HCT116 (cell line): ENCODE measurements around the gene PDGFA. TPM values are rescaled to one million over a fixed set of nuclear protein-coding genes. Genes with fewer than 3 reads are reported as not detected.

ENCODE experiments used
- ATAC-seq: fragments of 200-7000 bp; cut with Tn5 transposase; 2 replicates; pipeline ENCODE4 v1.9.1; 2020; ENCODE audit warnings: mild to moderate bottlenecking, moderate library complexity
- BruUV-seq: library from RNA; stranded (reverse); fragments of 400-500 nt; replicated peaks from 2 replicates; lab custom pipeline; 2021; lab: Mats Ljungman, UMichigan
- CTCF ChIA-PET: fragments of 300-600 bp; sonication (Branson Sonifier 250); formaldehyde crosslinking; loops from one replicate; lab custom pipeline; 2021; ENCODE audit warnings: antibody characterized with exemption; lab: Charles Lee
- POLR2A ChIA-PET: fragments of 300-600, 350-600 bp; sonication (Branson Sonifier 250); formaldehyde crosslinking; loops from one replicate; lab custom pipeline; 2021; ENCODE audit warnings: antibody characterized with exemption; lab: Charles Lee
- RAD21 ChIA-PET, 2 experiments: fragments of 300-600 bp; sonication (Branson Sonifier 250); formaldehyde crosslinking; loops; one replicate each; lab custom pipeline; 2023; ENCODE audit warnings: low total read pairs in 2 of 2; ENCODE audit not compliant: uncharacterized antibody in 2 of 2, unreplicated experiment in 2 of 2, low non-redundant PET in 1 of 2; lab: Charles Lee
- DNase-seq: peaks from one replicate; pipeline ENCODE4 v3.0.0-alpha.2; 2010; ENCODE audit warnings: low read depth, low spot score
- H2AFZ ChIP-seq: fragments of 200-600 bp; shearing (Covaris generic), sonication (generic); 2 replicates; pipeline ENCODE4 v1.6.1; 2017; ENCODE audit warnings: low read depth, mixed run types, mixed read lengths, antibody characterized with exemption, low read length; ENCODE audit not compliant: poor library complexity, severe bottlenecking
- H3K27ac ChIP-seq: 2 replicates; pipeline ENCODE4 v1.5.1; 2012; ENCODE audit warnings: low read depth, low read length
- H3K27me3 ChIP-seq: fragments of 200-600 bp; sonication (generic); 2 replicates; pipeline ENCODE4 v1.6.1; 2016; ENCODE audit warnings: mixed run types, low read length, mixed read lengths; ENCODE audit not compliant: insufficient read depth
- H3K36me3 ChIP-seq, 2 experiments: fragments of 200-500 bp in 1 of 2; fragments of 200-600 bp in 1 of 2; sonication (Bioruptor generic) in 1 of 2; sonication (generic) in 1 of 2; 2 replicates each; pipeline versions ENCODE4 v1.5.1 to v1.6.1; 2014 to 2016; ENCODE audit warnings: low read length in 2 of 2, inconsistent platforms in 1 of 2, mixed read lengths in 1 of 2, mixed run types in 1 of 2; ENCODE audit not compliant: insufficient read depth in 2 of 2, control insufficient read depth in 1 of 2
- H3K4me1 ChIP-seq, 2 experiments: fragments of 200-600 bp in 1 of 2; sonication (generic) in 1 of 2; 2 replicates each; pipeline versions ENCODE4 v1.5.1 to v1.6.1; 2012 to 2017; ENCODE audit warnings: low read length in 2 of 2, inconsistent platforms in 1 of 2, mild to moderate bottlenecking in 1 of 2, mixed read lengths in 1 of 2, mixed run types in 1 of 2, moderate library complexity in 1 of 2; ENCODE audit not compliant: insufficient read depth in 2 of 2, control insufficient read depth in 1 of 2
- H3K4me2 ChIP-seq: fragments of 200-600 bp; sonication (generic); 2 replicates; pipeline ENCODE4 v1.6.1; 2017; ENCODE audit warnings: mixed run types, low read length, mixed read lengths
- H3K4me3 ChIP-seq, 2 experiments: fragments of 200-600 bp in 1 of 2; sonication (generic) in 1 of 2; replicated peaks in 1 of 2; 2 replicates each; pipeline ENCODE4 v1.5.1; 2011 to 2016; ENCODE audit warnings: low read length in 2 of 2, control low read depth in 1 of 2, low read depth in 1 of 2, mild to moderate bottlenecking in 1 of 2, mixed read lengths in 1 of 2, mixed run types in 1 of 2
- H3K79me2 ChIP-seq: fragments of 200-600 bp; sonication (generic); 2 replicates; pipeline ENCODE4 v1.6.1; 2017; ENCODE audit warnings: mild to moderate bottlenecking, mixed run types, low read length, moderate library complexity, mixed read lengths; ENCODE audit not compliant: insufficient read depth
- H3K9ac ChIP-seq: fragments of 200-600 bp; sonication (generic); 2 replicates; pipeline ENCODE4 v1.6.1; 2016; ENCODE audit warnings: low read length, mixed read lengths
- H3K9me2 ChIP-seq: fragments of 200-600 bp; sonication (generic), shearing (Covaris generic); 2 replicates; pipeline ENCODE4 v1.6.1; 2017; ENCODE audit warnings: mixed run types, mild to moderate bottlenecking, moderate library complexity; ENCODE audit not compliant: insufficient read depth
- H3K9me3 ChIP-seq, 2 experiments: fragments of 200-500 bp in 1 of 2; fragments of 200-600 bp in 1 of 2; sonication (Bioruptor generic) in 1 of 2; sonication (generic) in 1 of 2; 2 replicates each; pipeline ENCODE4 v1.6.1; 2014 to 2017; ENCODE audit warnings: low read length in 2 of 2, mixed read lengths in 2 of 2, inconsistent platforms in 1 of 2, low read depth in 1 of 2, mild to moderate bottlenecking in 1 of 2, mixed run types in 1 of 2, moderate library complexity in 1 of 2; ENCODE audit not compliant: control insufficient read depth in 1 of 2, insufficient read depth in 1 of 2
- H4K20me1 ChIP-seq: fragments of 200-600 bp; sonication (generic), shearing (Covaris generic); 2 replicates; pipeline ENCODE4 v1.6.1; 2017; ENCODE audit warnings: mixed run types, mild to moderate bottlenecking, moderate library complexity; ENCODE audit not compliant: insufficient read depth
- ATF3 ChIP-seq: IDR thresholded peaks from 2 replicates; pipeline ENCODE4 v1.6.1; 2012
- CBX3 ChIP-seq: IDR thresholded peaks from 2 replicates; pipeline ENCODE4 v1.6.1; 2012; ENCODE audit warnings: low read depth
- CEBPB ChIP-seq: IDR thresholded peaks from 2 replicates; pipeline ENCODE4 v1.6.1; 2012; ENCODE audit warnings: low read depth
- EGR1 ChIP-seq: IDR thresholded peaks from 2 replicates; pipeline ENCODE4 v1.6.1; 2012; ENCODE audit warnings: low read depth
- ELF1 ChIP-seq: IDR thresholded peaks from 2 replicates; pipeline ENCODE4 v1.6.1; 2012; ENCODE audit warnings: low read depth, borderline replicate concordance
- EZH2 ChIP-seq: fragments of 200-600 bp; sonication (generic); IDR thresholded peaks from 2 replicates; pipeline ENCODE4 v1.6.1; 2017; ENCODE audit warnings: antibody characterized with exemption, mixed run types
- EZH2phosphoT487 ChIP-seq: fragments of 200-600 bp; IDR thresholded peaks from 2 replicates; pipeline ENCODE4 v1.6.1; 2018; ENCODE audit warnings: antibody characterized with exemption, borderline replicate concordance
- JUND ChIP-seq: IDR thresholded peaks from 2 replicates; pipeline ENCODE4 v1.6.1; 2012
- POLR2A ChIP-seq: IDR thresholded peaks from 2 replicates; pipeline ENCODE4 v1.7.0; 2011; ENCODE audit warnings: borderline replicate concordance; ENCODE audit not compliant: insufficient read depth, insufficient read length; ENCODE audit errors: extremely low read depth
- POLR2AphosphoS5 ChIP-seq: IDR thresholded peaks from 2 replicates; pipeline ENCODE4 v1.6.1; 2011; ENCODE audit warnings: mild to moderate bottlenecking, low read depth, low read length, moderate library complexity
- RAD21 ChIP-seq: IDR thresholded peaks from 2 replicates; pipeline ENCODE4 v1.6.1; 2012; ENCODE audit warnings: low read depth, mild to moderate bottlenecking
- REST ChIP-seq: IDR thresholded peaks from 2 replicates; pipeline ENCODE4 v1.6.1; 2012; ENCODE audit warnings: low read depth
- SIN3A ChIP-seq: IDR thresholded peaks from 2 replicates; pipeline ENCODE4 v1.6.1; 2012; ENCODE audit warnings: low read depth
- SRF ChIP-seq: IDR thresholded peaks from 2 replicates; pipeline ENCODE4 v1.6.1; 2012; ENCODE audit warnings: low read depth
- TCF7L2 ChIP-seq: IDR thresholded peaks from 2 replicates; pipeline ENCODE4 v1.7.0; 2011; ENCODE audit warnings: borderline replicate concordance, inconsistent platforms; ENCODE audit not compliant: insufficient read depth, insufficient read length; ENCODE audit errors: extremely low read depth
- YY1 ChIP-seq: IDR thresholded peaks from 2 replicates; pipeline ENCODE4 v1.6.1; 2011; ENCODE audit warnings: low read length, low read depth, moderate library complexity, mild to moderate bottlenecking; ENCODE audit not compliant: insufficient replicate concordance; ENCODE audit errors: extremely low read depth
- ZBTB33 ChIP-seq: IDR thresholded peaks from 2 replicates; pipeline ENCODE4 v1.6.1; 2011; ENCODE audit warnings: mild to moderate bottlenecking, low read length, moderate library complexity; ENCODE audit not compliant: insufficient replicate concordance; ENCODE audit errors: extremely low read depth
- ZFX ChIP-seq: fragments of 450-650 bp; IDR thresholded peaks from 2 replicates; pipeline ENCODE4 v1.6.1; 2017
- ZNF274 ChIP-seq: fragments of 200-500 bp; sonication (Bioruptor generic); IDR thresholded peaks from 2 replicates; pipeline ENCODE4 v1.6.1; 2014; ENCODE audit warnings: mild to moderate bottlenecking, low read depth, low read length, inconsistent platforms
- intact Hi-C: fragments of 100-400 bp; cut with micrococcal nuclease; formaldehyde crosslinking; loops from 2 replicates; pipeline ENCODE4 v1.10.0; 2022
- total RNA-seq: library from RNA; stranded (reverse); gene quantifications from one replicate; pipeline ENCODE4 v1.2.1, GENCODE V29; 2021; ENCODE audit not compliant: unreplicated experiment

Gene PDGFA
- total RNA-seq, 1 experiment from 2014 or later = 44.7 TPM

- ChIA-PET POLR2A (no interaction called here), CTCF (no interaction called here), RAD21 (interaction anchor here in 1 of 2 experiments (0.5 kb wide), 1 partner anchor 222 kb away, joined by 3 read pairs; no protein-coding TSS in a partner anchor)
- Histone ChIP-seq H3K36me3 (no peaks in the 10 kb centered on the region), H3K27ac (no peak overlapping the region; the same call in 1 of the 2 replicates), H3K9me3 (no peaks in the 10 kb centered on the region), H3K9ac (peak overlapping the region; percentile 50), H2AFZ (no peak overlapping the region), H4K20me1 (no peaks in the 10 kb centered on the region), H3K9me2 (no peaks in the 10 kb centered on the region), H3K27me3 (no peaks in the 10 kb centered on the region), H3K4me3 (peak overlapping the region; percentile 42 to 62), H3K4me2 (peak overlapping the region; percentile 97), H3K79me2 (peaks cover 15% of the 10 kb centered on the region; the same call in 1 of the 2 replicates), H3K4me1 (peaks cover 25 to 47% of the 10 kb centered on the region in 2 experiments)
- BruUV-seq = no TSS peak
- DNase-seq (no peak), ATAC-seq (no peak)
- intact Hi-C loops = loop anchor here (2.0 kb wide), 1 partner anchor 17 kb away; no protein-coding TSS in a partner anchor
- no peak for TF ChIP-seq SIN3A
- TF ChIP-seq POLR2A = no peak
- no peak for TF ChIP-seq CBX3
- TF ChIP-seq ELF1 = no peak
- no peak for TF ChIP-seq SRF
- no peak for TF ChIP-seq EZH2phosphoT487
- TF ChIP-seq ZNF274 = no peak
- no peak for TF ChIP-seq RAD21
- no peak for TF ChIP-seq ZFX
- TF ChIP-seq JUND = no peak
- TF ChIP-seq CEBPB = no peak
- TF ChIP-seq REST = no peak
- no peak for TF ChIP-seq POLR2AphosphoS5
- no peak for TF ChIP-seq ZBTB33
- no peak for TF ChIP-seq YY1
- TF ChIP-seq EGR1 = no peak
- TF ChIP-seq TCF7L2 = no peak
- TF ChIP-seq EZH2 = no peak
- no peak for TF ChIP-seq ATF3
Measured at GRCh38 chr7:521221-522070, 1.8 kb upstream of the PDGFA start.
